HFF-Myc (cell line): ENCODE data around the gene RHBDF1.

ENCODE experiments used
- DNase-seq: peaks from one replicate; pipeline ENCODE4 v3.0.0-alpha.2; 2011; ENCODE audit warnings: low read depth; ENCODE audit errors: extremely low read depth
- H3K4me3 ChIP-seq: replicated peaks from 2 replicates; pipeline ENCODE4 v1.5.1; 2011; ENCODE audit warnings: low read depth, mild to moderate bottlenecking, control low read depth, low read length
- CTCF ChIP-seq: IDR thresholded peaks from 2 replicates; pipeline ENCODE4 v1.5.1; 2012; ENCODE audit warnings: mild to moderate bottlenecking, low read depth, low read length, control low read depth; ENCODE audit errors: missing control alignments

The RHBDF1 gene

DNA sequence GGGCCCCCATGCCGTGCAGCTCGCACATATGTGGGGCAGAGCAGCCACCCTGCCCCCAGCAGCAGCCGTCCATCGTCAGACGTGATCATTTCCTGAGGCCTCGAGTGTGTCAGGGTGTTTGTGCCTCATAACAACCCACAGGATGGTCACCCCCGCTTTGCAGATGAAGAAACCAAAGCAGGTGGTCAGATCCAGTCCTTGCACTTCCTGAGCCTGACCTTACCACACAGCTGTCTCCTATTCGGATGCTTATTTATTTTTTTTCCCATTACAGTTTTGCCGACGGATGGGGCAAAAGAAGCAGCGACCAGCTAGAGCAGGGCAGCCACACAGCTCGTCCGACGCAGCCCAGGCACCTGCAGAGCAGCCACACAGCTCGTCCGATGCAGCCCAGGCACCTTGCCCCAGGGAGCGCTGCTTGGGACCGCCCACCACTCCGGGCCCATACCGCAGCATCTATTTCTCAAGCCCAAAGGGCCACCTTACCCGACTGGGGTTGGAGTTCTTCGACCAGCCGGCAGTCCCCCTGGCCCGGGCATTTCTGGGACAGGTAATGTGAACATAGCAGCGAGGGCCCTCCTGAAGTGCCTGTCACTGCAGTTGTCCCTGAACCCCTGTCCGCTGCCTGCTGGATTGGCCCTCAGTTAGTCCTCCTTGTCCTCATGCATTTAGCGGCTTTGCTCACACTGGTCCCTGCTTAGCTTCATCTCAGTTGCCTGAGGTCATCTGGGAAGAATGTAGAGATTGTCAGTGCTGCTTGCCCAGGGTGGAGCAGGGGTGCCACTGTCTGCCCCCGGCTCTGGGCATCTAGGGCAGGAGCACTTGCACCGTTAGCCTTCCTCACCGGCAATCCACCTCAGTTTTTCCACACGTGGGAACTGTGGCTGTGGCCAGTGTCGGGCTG lies 7.0 kb upstream of the RHBDF1 start:
- no peak for TF ChIP-seq CTCF
- H3K4me3 ChIP-seq, result peak overlapping the region; percentile 79
- DNase-seq, result no peak

GRCh38 chr16:78444-79150 lies 6.2 kb upstream of the RHBDF1 start:
- peak overlapping the region; percentile 79 for H3K4me3 ChIP-seq
- TF ChIP-seq CTCF, result no peak
- no peak for DNase-seq

DNA sequence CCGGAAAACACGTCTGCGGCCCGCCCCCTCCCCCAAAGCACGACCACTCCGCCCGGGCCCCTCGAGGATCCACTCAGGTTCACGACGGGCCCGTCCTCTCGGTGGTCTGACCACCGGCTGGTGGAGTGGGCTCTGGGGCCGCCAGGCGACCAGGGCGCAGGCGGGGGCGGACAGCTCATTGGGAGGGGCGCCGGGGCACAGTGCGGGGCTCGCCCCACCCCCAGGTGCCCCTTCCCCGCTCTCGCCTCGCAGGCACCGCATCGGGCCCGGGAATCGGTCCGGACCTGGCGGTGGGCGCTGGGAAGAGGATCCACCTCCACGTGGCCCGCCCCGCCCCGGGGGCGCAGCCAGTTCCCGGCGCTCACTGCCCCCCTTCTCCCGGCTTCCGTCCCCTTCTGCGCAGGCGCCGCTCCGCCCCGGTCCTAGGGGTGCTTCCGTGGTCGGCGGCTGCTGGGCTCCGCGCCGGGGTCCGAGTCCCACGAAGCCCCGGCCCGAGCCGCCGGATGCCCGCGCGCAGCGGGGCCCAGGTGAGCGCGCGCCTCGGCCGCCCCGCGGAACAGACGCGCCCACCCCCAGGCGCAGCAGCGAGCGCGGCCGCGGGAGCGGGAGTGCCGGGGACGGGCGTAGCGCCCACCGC lies 5.5 kb upstream of the RHBDF1 start, which contains the start of gene MPG:
TSS of gene MPG (plus strand) at position 419 of the 637 bp plus-strand sequence. CDS start at position 504, 85 bp downstream.
- no peak for DNase-seq
- TF ChIP-seq CTCF, result no peak
- H3K4me3 ChIP-seq, result peak within 1 kb of the TSS; percentile 79

- peak overlapping the region; percentile 79 for H3K4me3 ChIP-seq
- DNase-seq, result no peak
- no peak for TF ChIP-seq CTCF
Observed at GRCh38 chr16:77273-77806, 4.9 kb upstream of the RHBDF1 start.

DNA sequence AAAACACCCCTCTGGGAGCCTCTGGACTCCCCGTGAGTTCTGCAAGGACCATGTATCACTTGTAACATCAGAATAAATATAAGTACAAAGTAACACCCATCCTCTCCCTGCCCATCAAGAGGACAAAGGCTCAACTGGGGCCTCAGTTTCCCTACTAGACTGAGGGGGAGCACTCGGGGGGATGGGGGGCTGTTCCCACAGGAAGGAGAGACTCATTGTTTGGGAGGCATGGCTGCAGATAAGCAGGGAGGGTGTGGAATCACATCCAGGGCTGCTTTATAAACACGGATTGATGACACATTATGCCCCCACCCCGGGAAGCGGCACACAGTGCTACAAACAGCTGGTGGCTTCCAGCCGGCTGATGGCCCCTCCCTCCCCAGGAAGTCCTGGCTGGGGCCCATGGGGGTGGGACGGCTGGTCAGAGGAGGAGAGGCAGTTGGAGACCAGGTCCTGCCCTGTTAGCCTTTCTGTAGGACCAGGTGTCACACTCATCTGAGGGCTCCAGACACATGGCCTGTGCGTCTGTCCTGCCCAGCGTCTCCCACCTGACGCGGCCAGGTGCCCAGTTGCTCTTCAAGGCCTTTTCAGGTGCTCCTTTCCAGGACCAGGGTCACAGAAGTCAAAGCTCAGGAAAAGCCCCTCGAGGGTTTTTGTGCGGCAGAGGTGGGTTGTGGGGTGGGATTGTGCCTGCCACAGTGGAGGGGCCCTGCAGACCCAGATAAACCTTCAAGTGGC lies 4.3 kb upstream of the RHBDF1 start:
- peak overlapping the region; percentile 79 for H3K4me3 ChIP-seq
- no peak for DNase-seq

More for the DNA sequence above, 4.3 kb upstream of the RHBDF1 start:
- no peak for TF ChIP-seq CTCF
